H9 (cell line): ENCODE results near the gene RARS2. TPM values are rescaled to one million over a fixed set of nuclear protein-coding genes. Genes with fewer than 3 reads are reported as not detected.

Experiments used
- DNase-seq: peaks from one replicate; pipeline ENCODE4 v3.0.0-alpha.2; 2017
- H2AFZ ChIP-seq: one replicate; pipeline ENCODE4 v1.6.1; 2013; ENCODE audit warnings: mild to moderate bottlenecking, low read length, control low read depth, moderate library complexity
- H2AK5ac ChIP-seq: 2 replicates; pipeline ENCODE4 v1.6.1; 2013; ENCODE audit warnings: low read length, control low read depth, mixed read lengths; ENCODE audit not compliant: insufficient read length
- H2BK120ac ChIP-seq: one replicate; pipeline ENCODE4 v1.6.1; 2013; ENCODE audit warnings: low read depth, mild to moderate bottlenecking, low read length, control low read depth, inconsistent platforms; ENCODE audit not compliant: poor library complexity, severe bottlenecking
- H2BK12ac ChIP-seq: 2 replicates; pipeline ENCODE4 v1.6.1; 2013; ENCODE audit warnings: low read length, control low read depth, mixed read lengths, low read depth; ENCODE audit not compliant: insufficient read length
- H2BK15ac ChIP-seq: 2 replicates; pipeline ENCODE4 v1.6.1; 2013; ENCODE audit warnings: low read depth, low read length, control low read depth
- H2BK20ac ChIP-seq: one replicate; pipeline ENCODE4 v1.6.1; 2013; ENCODE audit warnings: low read depth, mild to moderate bottlenecking, low read length, control low read depth, inconsistent platforms; ENCODE audit not compliant: poor library complexity, severe bottlenecking
- H2BK5ac ChIP-seq: 2 replicates; pipeline ENCODE4 v1.6.1; 2013; ENCODE audit warnings: low read length, control low read depth, mixed read lengths; ENCODE audit not compliant: insufficient read length
- H3K14ac ChIP-seq: 2 replicates; pipeline ENCODE4 v1.6.1; 2013; ENCODE audit warnings: low read length, control low read depth; ENCODE audit not compliant: insufficient read depth
- H3K18ac ChIP-seq: 2 replicates; pipeline ENCODE4 v1.6.1; 2013; ENCODE audit warnings: low read depth, mild to moderate bottlenecking, mixed read lengths, low read length, control low read depth; ENCODE audit not compliant: insufficient read length
- H3K23ac ChIP-seq: 2 replicates; pipeline ENCODE4 v1.6.1; 2013; ENCODE audit warnings: low read length, control low read depth, mixed read lengths, low read depth; ENCODE audit not compliant: insufficient read length
- H3K23me2 ChIP-seq: 2 replicates; pipeline ENCODE4 v1.6.1; 2013; ENCODE audit warnings: low read depth, mild to moderate bottlenecking, mixed read lengths, low read length, control low read depth; ENCODE audit not compliant: insufficient read length, poor library complexity, severe bottlenecking
- H3K27ac ChIP-seq: 2 replicates; pipeline ENCODE4 v1.5.1; 2013; ENCODE audit warnings: low read length, control low read depth, mixed read lengths, low read depth; ENCODE audit not compliant: insufficient read length
- H3K27me3 ChIP-seq: 2 replicates; pipeline ENCODE4 v1.6.1; 2013; ENCODE audit warnings: low read length, control low read depth, inconsistent platforms; ENCODE audit not compliant: insufficient read depth
- H3K4ac ChIP-seq: 2 replicates; pipeline ENCODE4 v1.6.1; 2013; ENCODE audit warnings: low read depth, mild to moderate bottlenecking, control low read depth, inconsistent platforms, low read length, moderate library complexity
- H3K4me1 ChIP-seq: 2 replicates; pipeline ENCODE4 v1.6.1; 2013; ENCODE audit warnings: low read length, control low read depth, inconsistent platforms; ENCODE audit not compliant: insufficient read depth
- H3K4me2 ChIP-seq: 2 replicates; pipeline ENCODE4 v1.6.1; 2013; ENCODE audit warnings: low read length, control low read depth, mixed read lengths; ENCODE audit not compliant: insufficient read length, insufficient read depth
- H3K56ac ChIP-seq: 2 replicates; pipeline ENCODE4 v1.6.1; 2013; ENCODE audit warnings: low read depth, mild to moderate bottlenecking, mixed read lengths, low read length, control low read depth; ENCODE audit not compliant: insufficient read length
- H3K79me1 ChIP-seq: 2 replicates; pipeline ENCODE4 v1.6.1; 2013; ENCODE audit warnings: low read depth, mild to moderate bottlenecking, moderate library complexity, low read length, control low read depth, inconsistent platforms; ENCODE audit not compliant: insufficient read depth, poor library complexity, severe bottlenecking
- H3K79me2 ChIP-seq: 2 replicates; pipeline ENCODE4 v1.6.1; 2013; ENCODE audit warnings: low read length, control low read depth, inconsistent platforms; ENCODE audit not compliant: insufficient read depth
- H3K9ac ChIP-seq: 2 replicates; pipeline ENCODE4 v1.6.1; 2013; ENCODE audit warnings: low read length, control low read depth, mixed read lengths; ENCODE audit not compliant: insufficient read length; ENCODE audit errors: extremely low read depth
- H3K9me3 ChIP-seq: one replicate; pipeline ENCODE4 v1.6.1; 2013; ENCODE audit warnings: low read depth, low read length, inconsistent platforms; ENCODE audit not compliant: control insufficient read depth
- H3T11ph ChIP-seq: one replicate; pipeline ENCODE4 v1.6.1; 2013; ENCODE audit warnings: mild to moderate bottlenecking, low read length, control low read depth, inconsistent platforms
- H4K20me1 ChIP-seq: one replicate; pipeline ENCODE4 v1.6.1; 2013; ENCODE audit not compliant: control insufficient read depth, insufficient read length, insufficient read depth
- H4K5ac ChIP-seq: 2 replicates; pipeline ENCODE4 v1.6.1; 2013; ENCODE audit warnings: low read depth, mild to moderate bottlenecking, mixed read lengths, low read length, control low read depth; ENCODE audit not compliant: insufficient read length
- H4K8ac ChIP-seq: replicated peaks from 2 replicates; pipeline ENCODE4 v1.6.1; 2013; ENCODE audit warnings: low read length, control low read depth, mixed read lengths, low read depth; ENCODE audit not compliant: insufficient read length
- H4K91ac ChIP-seq: 2 replicates; pipeline ENCODE4 v1.6.1; 2013; ENCODE audit warnings: low read depth, mild to moderate bottlenecking, moderate library complexity, mixed read lengths, low read length, control low read depth; ENCODE audit not compliant: insufficient read length
- H3K27ac Mint-ChIP-seq, 3 experiments: 2 replicates in 2 of 3; 3 replicates in 1 of 3; pipeline ENCODE4 v1.8.0; 2020 to 2021; ENCODE audit warnings: mixed read lengths in 3 of 3, mild to moderate bottlenecking in 1 of 3, moderate library complexity in 1 of 3
- H3K27me3 Mint-ChIP-seq: 2 replicates; pipeline ENCODE4 v1.8.0; 2021; ENCODE audit warnings: low read depth, mild to moderate bottlenecking, moderate library complexity, mixed read lengths
- H3K36me3 Mint-ChIP-seq, 3 experiments: 2 replicates in 2 of 3; 3 replicates in 1 of 3; pipeline ENCODE4 v1.8.0; 2020 to 2021; ENCODE audit warnings: low read depth in 3 of 3, mixed read lengths in 3 of 3; ENCODE audit not compliant: insufficient read depth in 1 of 3
- H3K4me1 Mint-ChIP-seq, 2 experiments: 2 replicates each; pipeline ENCODE4 v1.8.0; 2020; ENCODE audit warnings: mixed read lengths in 2 of 2
- H3K4me3 Mint-ChIP-seq, 2 experiments: 2 replicates in 1 of 2; 3 replicates in 1 of 2; pipeline ENCODE4 v1.8.0; 2020 to 2021; ENCODE audit warnings: mild to moderate bottlenecking in 2 of 2, mixed read lengths in 2 of 2, moderate library complexity in 1 of 2
- H3K9me3 Mint-ChIP-seq, 2 experiments: 2 replicates in 1 of 2; 3 replicates in 1 of 2; pipeline ENCODE4 v1.8.0; 2020; ENCODE audit warnings: mild to moderate bottlenecking in 2 of 2, mixed read lengths in 2 of 2, moderate library complexity in 1 of 2
- WGBS: extraction: QIAGEN DNeasy Blood & Tissue Kit; methylation state at CpG from one replicate; pipeline ENCODE4 v1.1.7; 2013; ENCODE audit warnings: missing lambda C conversion rate, low lambda C conversion rate, mixed read lengths; ENCODE audit not compliant: insufficient read length; ENCODE audit errors: extremely low coverage; 5-methylcytosine and 5-hydroxymethylcytosine counted together
- total RNA-seq: library from RNA; stranded (reverse); gene quantifications from 2 replicates; pipeline ENCODE4 v1.2.1, GENCODE V29; 2021
- TF ChIP-seq, protein P1 (sequence below): fragments of 200-600 bp; sonication (generic); conservative IDR thresholded peaks from 3 replicates; pipeline ENCODE4 v1.8.0; 2021; ENCODE audit warnings: antibody characterized with exemption, mild to moderate bottlenecking

The RARS2 gene
- total RNA-seq, 1 experiment from 2014 or later: 45.1 TPM

DNA sequence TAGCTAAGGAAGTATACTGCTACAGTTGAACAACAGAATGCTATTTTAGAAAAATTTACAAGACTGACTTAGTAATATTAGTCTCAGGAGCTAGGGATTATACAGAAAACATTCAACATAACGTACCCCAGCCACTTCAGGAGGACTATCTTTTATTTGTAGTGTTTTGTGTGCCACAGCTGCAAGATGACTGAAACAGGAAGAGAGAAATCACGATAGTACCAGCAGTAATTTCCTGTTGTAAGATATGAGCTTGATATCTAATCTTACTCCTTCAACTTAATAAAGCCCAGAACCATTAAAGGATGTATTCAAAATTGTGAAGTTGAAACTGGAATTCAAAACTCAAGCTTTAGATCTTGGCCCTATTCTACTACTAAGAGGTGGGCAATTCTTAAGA, 75.0 kb downstream of the RARS2 start:
- TF ChIP-seq, protein P1, sequence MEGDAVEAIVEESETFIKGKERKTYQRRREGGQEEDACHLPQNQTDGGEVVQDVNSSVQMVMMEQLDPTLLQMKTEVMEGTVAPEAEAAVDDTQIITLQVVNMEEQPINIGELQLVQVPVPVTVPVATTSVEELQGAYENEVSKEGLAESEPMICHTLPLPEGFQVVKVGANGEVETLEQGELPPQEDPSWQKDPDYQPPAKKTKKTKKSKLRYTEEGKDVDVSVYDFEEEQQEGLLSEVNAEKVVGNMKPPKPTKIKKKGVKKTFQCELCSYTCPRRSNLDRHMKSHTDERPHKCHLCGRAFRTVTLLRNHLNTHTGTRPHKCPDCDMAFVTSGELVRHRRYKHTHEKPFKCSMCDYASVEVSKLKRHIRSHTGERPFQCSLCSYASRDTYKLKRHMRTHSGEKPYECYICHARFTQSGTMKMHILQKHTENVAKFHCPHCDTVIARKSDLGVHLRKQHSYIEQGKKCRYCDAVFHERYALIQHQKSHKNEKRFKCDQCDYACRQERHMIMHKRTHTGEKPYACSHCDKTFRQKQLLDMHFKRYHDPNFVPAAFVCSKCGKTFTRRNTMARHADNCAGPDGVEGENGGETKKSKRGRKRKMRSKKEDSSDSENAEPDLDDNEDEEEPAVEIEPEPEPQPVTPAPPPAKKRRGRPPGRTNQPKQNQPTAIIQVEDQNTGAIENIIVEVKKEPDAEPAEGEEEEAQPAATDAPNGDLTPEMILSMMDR: no peak
- Mint-ChIP-seq H3K4me1 (no peaks in the 10 kb centered on the region), H3K4me3 (no peak overlapping the region), H3K27ac (no peak overlapping the region), H3K9me3 (no peaks in the 10 kb centered on the region), H3K27me3 (no peaks in the 10 kb centered on the region), H3K36me3 (peaks cover 14 to 81% (median 45%) of the 10 kb centered on the region in 3 experiments; a peak in 6 of 7 replicates)
- Histone ChIP-seq H2BK20ac (no peak overlapping the region), H3K27ac (no peak overlapping the region), H3K14ac (no peak overlapping the region), H4K5ac (no peak overlapping the region), H3K9me3 (no peaks in the 10 kb centered on the region), H3K56ac (no peak overlapping the region), H4K91ac (no peak overlapping the region), H4K8ac (no peak overlapping the region), H3K79me1 (no peaks in the 10 kb centered on the region), H2BK12ac (no peak overlapping the region), H2AFZ (no peak overlapping the region), H3K23me2 (no peaks in the 10 kb centered on the region), H2BK120ac (no peak overlapping the region), H2BK15ac (no peak overlapping the region), H3K4me1 (no peaks in the 10 kb centered on the region), H3K23ac (no peak overlapping the region), H3T11ph (no peak overlapping the region), H2AK5ac (no peak overlapping the region), H3K79me2 (no peaks in the 10 kb centered on the region), H3K9ac (no peak overlapping the region), H2BK5ac (no peak overlapping the region), H3K4me2 (no peak overlapping the region), H4K20me1 (no peaks in the 10 kb centered on the region), H3K4ac (no peak overlapping the region), H3K27me3 (no peaks in the 10 kb centered on the region), H3K18ac (no peak overlapping the region)
- DNase-seq: no peak
- WGBS: no CpG with 5 or more reads among the region's 2 CpGs
